ENCODE data around the gene HPD. TPM values are rescaled to one million over a fixed set of nuclear protein-coding genes. Genes with fewer than 3 reads are reported as not detected.
"Not testable (repeated sequence)": the region's sequence is repeated elsewhere in the genome, so short reads cannot be mapped to it uniquely, and the experiment has no call there.

Gene HPD
- total RNA-seq, 1 donor from 2014 or later = 2.5 TPM

- Histone ChIP-seq H3K36me3 (peaks cover 32% of the 10 kb centered on the region), H3K27ac (peak overlapping the region; percentile 85), H3K27me3 (ENCODE audit: low read depth) (no peaks in the 10 kb centered on the region), H3K4me3 (peak overlapping the region; percentile 68), H3K4me1 (peaks cover 96% of the 10 kb centered on the region), H3K9me3 (no peaks in the 10 kb centered on the region)
- TF ChIP-seq, protein P1, sequence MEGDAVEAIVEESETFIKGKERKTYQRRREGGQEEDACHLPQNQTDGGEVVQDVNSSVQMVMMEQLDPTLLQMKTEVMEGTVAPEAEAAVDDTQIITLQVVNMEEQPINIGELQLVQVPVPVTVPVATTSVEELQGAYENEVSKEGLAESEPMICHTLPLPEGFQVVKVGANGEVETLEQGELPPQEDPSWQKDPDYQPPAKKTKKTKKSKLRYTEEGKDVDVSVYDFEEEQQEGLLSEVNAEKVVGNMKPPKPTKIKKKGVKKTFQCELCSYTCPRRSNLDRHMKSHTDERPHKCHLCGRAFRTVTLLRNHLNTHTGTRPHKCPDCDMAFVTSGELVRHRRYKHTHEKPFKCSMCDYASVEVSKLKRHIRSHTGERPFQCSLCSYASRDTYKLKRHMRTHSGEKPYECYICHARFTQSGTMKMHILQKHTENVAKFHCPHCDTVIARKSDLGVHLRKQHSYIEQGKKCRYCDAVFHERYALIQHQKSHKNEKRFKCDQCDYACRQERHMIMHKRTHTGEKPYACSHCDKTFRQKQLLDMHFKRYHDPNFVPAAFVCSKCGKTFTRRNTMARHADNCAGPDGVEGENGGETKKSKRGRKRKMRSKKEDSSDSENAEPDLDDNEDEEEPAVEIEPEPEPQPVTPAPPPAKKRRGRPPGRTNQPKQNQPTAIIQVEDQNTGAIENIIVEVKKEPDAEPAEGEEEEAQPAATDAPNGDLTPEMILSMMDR (IDR thresholded peaks at IDR 0.05) = peak; percentile 99
- DNase-seq (peak; percentile 96), ATAC-seq (peak; percentile 85 to 90)
- intact Hi-C loops (cut with DNase I) = no loop called here
Observed at GRCh38 chr12:121793838-121794533, 64.7 kb downstream of the HPD start.

GRCh38 chr12:121793440-121793837 lies 65.2 kb downstream of the HPD start, which contains the start of gene RHOF:
RHOF (minus strand) TSS chr12:121793688; CDS start chr12:121793633, 55 bp downstream.
- intact Hi-C loops (cut with DNase I) = no loop called here
- ATAC-seq = peak; percentile 66 to 68
- H3K9me3 ChIP-seq = no peaks in the 10 kb centered on the region

DNA sequence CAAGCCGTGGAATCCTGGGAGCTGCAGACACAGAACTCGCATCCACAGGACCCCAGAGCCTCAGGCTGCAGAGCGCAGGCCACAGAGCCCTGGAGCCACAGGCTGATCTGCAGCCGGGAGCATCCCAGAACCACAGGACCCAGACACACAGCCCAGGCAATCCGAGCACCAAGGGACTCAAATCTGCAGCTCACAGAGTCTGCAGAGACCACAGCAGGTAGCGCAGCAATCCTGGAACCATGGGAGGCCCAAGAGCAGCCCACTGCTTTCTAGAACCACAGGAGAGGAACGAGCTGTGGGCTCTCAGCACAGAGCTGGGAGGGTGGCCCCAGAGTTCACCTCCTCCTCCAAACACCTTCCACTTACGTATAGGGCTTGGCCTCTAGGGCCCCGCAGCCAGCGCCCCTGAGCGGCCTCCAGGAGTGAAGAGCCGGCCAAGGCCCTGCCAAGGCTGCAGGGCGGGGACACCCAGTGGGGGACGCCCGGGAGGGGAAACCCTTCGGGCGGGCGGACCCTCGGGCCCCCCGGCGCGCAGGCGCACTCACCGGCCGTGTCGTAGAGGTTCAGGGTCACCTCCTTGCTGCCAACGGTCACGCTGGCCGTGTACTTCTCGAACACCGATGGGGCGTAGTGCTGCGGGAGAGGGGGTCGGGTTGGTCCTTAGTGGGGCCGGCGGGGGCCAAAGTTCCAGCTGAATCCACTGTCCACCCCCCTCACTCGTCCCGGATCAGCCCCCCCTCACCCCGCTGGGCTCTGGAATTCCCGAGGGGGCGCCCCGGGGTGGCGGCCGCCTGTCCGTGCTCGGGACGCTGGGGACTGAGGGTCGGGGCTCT lies 65.8 kb downstream of the HPD start:
- Histone ChIP-seq H3K4me3 (peak overlapping the region; percentile 68), H3K9me3 (no peaks in the 10 kb centered on the region), H3K4me1 (peaks cover 94% of the 10 kb centered on the region), H3K27ac (peak overlapping the region; percentile 85), H3K27me3 (ENCODE audit: low read depth) (no peaks in the 10 kb centered on the region), H3K36me3 (peaks cover 21% of the 10 kb centered on the region)
- peak; percentile 81 for DNase-seq
- TF ChIP-seq, protein P1 (IDR thresholded peaks at IDR 0.05) = no peak
- intact Hi-C loops (cut with DNase I) = no loop called here
- ATAC-seq = peak; percentile 31 to 42

More at GRCh38 chr12:121793440-121793837, 65.2 kb downstream of the HPD start, which contains the start of gene RHOF:
- no peaks in the 10 kb centered on the region for H3K27me3 ChIP-seq (ENCODE audit: low read depth)
- peak; percentile 80 for DNase-seq
- H3K4me3 ChIP-seq = peak within 1 kb of the TSS; percentile 68
- H3K27ac ChIP-seq = peak within 1 kb of the TSS; percentile 85
- TF ChIP-seq, protein P1 (IDR thresholded peaks at IDR 0.05) = no peak
- H3K4me1 ChIP-seq = peaks cover 96% of the 10 kb centered on the region
- peaks cover 27% of the 10 kb centered on the region for H3K36me3 ChIP-seq

- peak overlapping the region; percentile 85 for H3K27ac ChIP-seq
- TF ChIP-seq, protein P1 (IDR thresholded peaks at IDR 0.05) = no peak
- intact Hi-C loops (cut with DNase I) = no loop called here
- H3K4me1 ChIP-seq = peaks cover 92% of the 10 kb centered on the region
- H3K27me3 ChIP-seq (ENCODE audit: low read depth) = no peaks in the 10 kb centered on the region
- ATAC-seq (no peak), DNase-seq (no peak)
- peaks cover 18% of the 10 kb centered on the region for H3K36me3 ChIP-seq
- no peaks in the 10 kb centered on the region for H3K9me3 ChIP-seq
- H3K4me3 ChIP-seq = peak overlapping the region; percentile 68
Observed at GRCh38 chr12:121791671-121792551, 66.7 kb downstream of the HPD start.

- intact Hi-C loops (cut with DNase I); H3K9me3 ChIP-seq; H3K27me3 ChIP-seq (ENCODE audit: low read depth); DNase-seq; H3K36me3 ChIP-seq; ATAC-seq: not testable (repeated sequence)
- Histone ChIP-seq H3K4me1 (peaks cover 92% of the 10 kb centered on the region), H3K27ac (peak overlapping the region; percentile 84), H3K4me3 (peak overlapping the region; percentile 68)
Observed at GRCh38 chr12:121790785-121791184, 67.9 kb downstream of the HPD start.
